HG03442 (cell line): Measurements from ENCODE around the gene BCDIN3D.

Source experiments
- ATAC-seq: cut with Tn5 transposase; IDR thresholded peaks from one replicate; pipeline ENCODE4 v1.9.1; 2021; ENCODE audit warnings: mild to moderate bottlenecking, moderate library complexity; ENCODE audit not compliant: unreplicated experiment

The BCDIN3D gene

DNA sequence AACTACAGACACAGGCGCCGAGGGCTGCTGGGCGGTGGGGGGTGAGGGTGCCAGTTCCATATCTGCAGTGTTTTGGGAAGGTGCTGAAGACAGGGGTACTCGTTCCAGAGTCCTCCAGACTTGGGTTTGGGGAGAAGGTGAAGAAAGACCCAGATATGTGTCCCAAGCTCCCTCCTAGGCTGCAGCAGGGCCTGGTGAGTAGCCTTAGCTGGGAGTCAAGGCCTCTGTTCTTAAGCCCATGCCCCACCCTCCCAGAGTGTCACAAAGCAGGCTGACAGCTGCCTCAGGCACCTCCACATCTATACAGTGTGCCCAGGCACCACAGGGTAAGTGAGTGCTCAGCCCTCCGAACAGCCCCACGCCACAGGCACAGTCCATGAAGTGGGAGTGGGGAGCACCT is 19.0 kb downstream of the BCDIN3D start:
- ATAC-seq: no peak

DNA sequence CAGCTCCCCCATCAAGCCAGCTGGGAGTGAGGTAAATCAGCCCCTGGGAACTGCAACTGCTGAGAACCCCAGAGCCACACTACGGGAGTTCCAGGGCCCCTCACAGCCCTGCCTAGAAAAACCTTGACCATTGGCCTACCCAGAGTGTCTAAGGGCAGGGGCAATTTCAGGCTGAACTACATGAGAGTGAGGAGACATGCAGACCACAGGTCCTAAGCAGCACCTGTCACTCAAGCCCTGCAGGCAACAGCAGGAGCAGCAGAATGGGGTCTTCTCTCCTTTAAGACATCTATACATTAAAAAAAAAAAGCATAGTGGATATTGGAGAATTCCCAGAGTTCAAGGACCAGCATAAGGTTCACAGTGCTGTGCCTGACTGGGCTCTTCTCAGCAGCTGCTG is 19.6 kb downstream of the BCDIN3D start:
- no peak for ATAC-seq

DNA sequence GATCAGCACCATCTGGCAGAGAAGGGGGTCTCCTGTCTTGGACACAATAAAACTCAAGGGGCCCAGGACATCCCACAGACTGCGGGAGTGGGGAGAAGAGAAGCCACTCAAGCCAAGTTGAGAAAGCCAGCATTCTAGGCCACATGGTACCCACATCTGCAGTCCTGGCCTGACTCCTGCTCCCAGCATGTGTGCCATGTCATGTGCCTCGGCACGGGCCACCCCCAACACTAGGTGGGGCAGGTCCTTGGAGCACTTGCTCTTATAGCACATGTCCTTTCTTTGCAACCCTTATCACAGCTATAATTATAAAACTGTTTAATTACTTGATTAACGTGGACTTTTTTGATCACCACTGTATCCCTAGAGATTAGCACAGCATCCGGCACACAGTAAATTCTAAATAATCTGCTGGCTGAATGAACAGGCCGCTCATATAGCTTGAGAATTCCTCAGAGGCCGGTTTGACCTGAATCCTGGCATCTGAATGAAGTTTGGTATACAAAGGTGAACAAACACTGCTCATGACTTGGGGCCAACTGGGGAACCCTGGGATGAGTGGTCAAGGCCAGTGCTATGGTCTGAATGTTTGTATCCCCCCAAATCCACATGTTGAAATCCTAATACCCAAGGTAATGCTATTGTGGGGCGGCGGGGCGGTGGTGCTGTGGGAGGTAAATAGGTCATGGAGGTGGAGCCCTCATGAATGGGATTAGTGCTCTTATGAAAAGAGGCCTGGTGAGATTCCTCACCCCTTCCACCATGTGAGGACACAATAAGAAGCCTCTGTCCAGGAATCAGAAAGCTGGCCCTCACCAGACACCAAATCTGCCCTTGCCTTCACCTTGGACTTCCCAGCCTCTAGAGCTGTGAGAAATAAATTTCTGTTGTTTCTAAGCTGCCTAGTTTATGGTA is 21.3 kb downstream of the BCDIN3D start:
- no peak for ATAC-seq

DNA sequence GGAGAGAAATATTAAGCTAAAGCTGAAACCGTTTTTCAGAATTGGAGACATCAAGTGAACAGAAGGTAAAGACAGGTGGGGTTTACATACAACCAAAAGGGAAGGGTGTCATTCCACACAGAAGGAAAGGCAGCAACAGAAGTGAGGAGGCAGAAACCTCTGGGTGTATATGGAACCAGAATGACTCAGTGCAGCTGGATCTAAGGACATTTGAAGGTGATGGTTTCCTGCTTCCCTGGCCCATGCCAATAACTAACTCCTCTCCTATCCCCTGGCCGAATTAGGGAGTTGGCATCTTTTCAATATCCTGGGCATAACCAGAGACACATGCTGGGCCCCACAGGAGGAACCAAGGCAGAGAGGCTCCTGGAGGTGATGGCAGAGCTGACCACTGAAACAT is 23.1 kb downstream of the BCDIN3D start:
- no peak for ATAC-seq

DNA sequence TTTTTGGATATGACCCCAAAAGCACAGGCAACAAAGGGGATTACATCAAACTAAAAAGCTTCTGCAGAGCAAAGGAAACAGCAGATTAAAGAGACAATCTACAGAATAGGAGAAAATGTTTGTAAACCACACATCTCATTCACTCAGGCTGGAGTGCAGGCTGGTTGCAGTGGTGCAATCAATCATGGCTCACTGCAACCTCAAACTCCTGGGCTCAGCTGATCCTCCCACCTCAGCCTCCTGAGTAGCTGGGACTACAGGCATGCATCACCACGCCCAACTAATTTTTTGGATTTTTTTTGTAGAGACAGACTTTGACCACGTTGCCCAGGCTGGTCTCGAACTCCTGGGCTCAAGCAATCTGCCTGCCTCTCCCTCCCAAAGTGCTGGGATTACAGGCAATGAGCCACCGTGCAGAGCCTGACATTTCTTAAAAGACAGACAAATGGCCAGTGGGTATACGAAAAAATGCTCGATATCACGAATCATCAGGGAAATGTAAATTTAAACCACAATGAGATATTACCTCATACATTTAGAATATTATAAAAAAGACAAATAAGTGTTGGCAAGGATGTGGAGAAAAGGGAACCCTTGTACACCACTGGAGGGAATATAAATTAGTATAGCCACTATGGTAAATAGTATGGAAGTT is 24.5 kb downstream of the BCDIN3D start:
- no peak for ATAC-seq

DNA sequence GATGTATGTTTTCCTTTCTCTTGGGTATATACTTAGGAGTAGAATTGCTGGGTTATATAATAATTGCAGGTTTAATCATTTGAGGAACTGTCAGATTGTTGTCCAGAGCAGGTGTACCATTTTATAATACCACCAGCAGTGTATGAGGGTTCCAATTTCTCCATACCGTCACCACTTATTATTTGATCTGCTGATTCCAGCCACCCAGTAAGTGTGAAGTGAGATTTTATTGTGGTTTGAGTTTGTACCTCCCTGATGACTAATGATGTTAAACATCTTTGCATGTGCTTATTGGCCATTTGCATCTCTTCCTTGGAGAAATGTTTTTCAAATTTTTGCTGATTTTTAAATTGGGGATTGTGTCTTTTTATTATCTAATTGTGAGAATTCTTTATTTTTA is 29.8 kb downstream of the BCDIN3D start:
- ATAC-seq: no peak

DNA sequence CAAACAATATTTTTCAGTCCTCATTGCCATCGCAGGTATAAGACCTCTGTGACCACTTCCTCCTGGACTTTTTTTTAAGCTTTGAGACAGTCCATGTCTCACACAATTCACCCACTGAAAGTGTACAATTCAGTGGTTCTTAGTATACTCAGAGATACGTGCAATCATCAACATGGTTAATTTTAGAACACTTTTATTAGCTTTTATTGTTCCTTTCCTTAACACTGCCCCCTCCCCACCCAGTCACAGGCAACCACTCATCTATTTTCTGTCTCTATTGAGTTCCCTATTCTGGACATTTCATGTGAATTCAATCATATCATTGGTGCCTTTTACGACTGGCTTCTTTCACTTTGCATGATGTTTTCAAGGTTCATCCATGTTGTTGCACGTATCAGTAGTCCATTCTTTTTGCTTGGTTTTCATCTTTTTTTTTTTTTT is 30.9 kb downstream of the BCDIN3D start:
- ATAC-seq: no peak

DNA sequence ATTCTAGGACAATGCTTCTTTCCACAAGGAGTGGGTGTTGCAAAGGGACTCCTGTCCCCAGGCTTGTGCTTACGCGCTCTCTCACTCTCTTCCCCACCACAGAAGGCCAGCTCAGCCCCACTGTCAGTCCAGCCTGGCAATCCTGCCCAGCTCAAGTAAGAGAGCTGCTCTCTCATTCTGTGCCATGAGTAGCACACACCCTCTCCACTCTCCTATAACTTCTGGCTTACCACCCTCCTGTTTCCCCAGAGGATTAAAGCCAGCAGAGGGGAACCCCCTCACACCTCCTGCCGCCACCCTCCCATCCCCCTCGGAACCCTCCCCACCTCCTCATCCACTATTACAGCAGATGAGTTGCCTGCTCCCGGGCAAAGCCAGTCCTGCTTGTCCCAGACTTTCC is 31.8 kb downstream of the BCDIN3D start:
- ATAC-seq: no peak

DNA sequence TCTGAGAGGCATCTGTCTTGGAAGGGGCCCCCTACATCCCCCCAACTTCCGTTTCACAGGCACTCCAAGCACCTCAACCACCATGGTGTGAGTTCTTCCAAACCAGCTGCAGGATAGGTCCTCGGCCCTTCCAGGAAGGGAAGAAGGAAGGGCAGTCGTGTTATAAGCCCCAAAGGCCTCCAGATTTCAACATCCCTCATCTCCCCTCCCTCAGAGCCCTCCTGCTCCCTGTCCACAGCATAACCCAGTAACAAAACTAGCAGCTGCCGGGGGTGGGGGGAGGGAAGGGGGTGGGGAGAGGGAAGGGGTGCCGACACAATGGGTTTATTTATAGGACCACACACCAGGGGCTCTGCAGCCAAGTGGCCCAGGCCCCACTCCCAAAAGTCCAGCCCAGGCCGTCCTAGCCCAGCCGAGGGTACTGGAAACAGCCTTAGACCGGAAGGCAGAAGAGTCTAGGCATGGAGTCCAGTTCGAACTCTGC is 33.0 kb downstream of the BCDIN3D start:
- no peak for ATAC-seq

DNA sequence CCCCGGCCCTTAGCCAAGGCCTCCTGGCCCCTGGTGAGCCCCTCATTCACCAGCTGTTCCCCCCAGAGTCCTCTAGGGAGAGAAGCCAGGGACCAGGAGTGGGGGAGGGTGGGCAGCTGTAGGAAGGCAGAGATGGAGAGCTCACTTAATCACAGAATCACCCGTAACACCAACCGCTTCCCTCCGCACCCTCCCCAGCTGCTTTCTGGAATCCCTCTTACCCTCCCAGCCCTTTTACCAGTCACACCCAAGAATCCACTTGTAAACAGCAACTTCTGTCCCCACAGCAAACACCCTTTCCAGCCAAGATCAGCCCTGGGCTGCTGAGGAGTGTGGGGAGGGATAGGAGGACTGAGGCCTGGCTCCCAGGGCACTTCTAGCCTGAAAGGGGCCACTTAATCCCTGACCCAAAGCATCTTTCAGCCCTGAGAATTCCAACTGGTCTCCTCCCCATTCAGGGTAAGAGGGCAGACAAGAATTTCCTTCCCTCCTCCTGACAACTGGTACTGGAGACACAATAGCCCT is 33.5 kb downstream of the BCDIN3D start:
- ATAC-seq: no peak

DNA sequence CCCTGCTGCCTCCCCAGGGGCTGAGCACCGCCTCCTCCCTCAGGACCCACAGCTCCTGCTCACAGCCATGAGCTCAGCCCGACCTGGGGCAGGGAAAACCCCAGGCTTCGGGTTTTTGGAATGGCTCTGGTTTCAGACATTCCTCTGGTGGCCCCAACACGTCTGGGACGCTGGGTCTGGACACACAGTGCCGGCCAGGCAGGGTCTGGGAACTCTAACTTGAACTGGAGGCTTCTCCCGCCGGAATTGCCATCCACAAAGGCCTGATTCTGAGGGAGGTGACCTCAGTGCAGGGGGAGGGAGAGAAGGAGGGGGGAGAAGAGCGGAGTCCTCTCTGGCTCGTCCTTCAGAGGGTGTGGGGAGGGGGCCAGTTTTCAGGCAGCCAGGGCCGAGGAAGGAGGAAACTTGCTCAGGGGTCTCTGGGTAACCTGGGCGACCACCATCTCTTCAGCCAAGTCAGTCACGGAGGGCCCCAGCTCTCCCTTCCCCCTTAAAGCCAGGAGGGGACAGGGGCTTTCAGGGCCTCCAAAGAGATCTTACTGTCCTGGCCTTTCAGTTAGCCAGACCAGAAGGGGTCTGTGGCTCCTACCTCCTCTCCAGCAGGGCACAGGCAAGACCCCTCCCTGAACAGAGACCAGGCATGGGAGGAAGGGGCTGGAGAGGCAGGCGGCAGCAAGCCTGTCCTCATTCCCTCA is 34.1 kb downstream of the BCDIN3D start:
- ATAC-seq: no peak

DNA sequence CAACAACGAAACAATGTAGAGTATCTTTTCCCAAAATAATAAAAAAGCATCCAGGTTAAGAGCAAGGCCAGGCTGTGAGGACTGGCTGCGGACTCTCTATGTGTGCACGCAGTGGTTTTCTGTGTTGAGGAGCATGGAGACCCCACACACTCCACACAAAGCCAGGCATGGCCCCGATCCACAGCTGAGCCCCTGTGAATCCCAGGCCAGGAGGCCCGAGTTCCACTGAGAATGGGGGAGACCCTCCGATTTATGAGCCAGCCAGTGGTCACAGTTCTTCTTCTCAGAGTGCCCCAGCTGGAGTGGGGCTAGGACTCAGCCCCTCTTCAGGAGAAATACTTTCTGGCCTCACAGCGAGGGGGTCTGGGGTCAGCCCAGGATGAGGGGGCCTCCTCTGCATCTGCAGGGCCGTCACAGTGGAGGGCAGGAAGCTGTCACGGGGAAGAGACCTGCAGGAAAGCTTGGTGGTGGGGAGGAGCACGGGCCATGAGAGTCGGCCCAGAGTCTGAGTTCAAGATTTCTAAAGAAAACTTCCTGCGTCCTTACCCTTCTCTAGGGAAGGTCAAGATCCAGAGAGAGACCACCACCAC is 34.8 kb downstream of the BCDIN3D start:
- ATAC-seq: no peak

DNA sequence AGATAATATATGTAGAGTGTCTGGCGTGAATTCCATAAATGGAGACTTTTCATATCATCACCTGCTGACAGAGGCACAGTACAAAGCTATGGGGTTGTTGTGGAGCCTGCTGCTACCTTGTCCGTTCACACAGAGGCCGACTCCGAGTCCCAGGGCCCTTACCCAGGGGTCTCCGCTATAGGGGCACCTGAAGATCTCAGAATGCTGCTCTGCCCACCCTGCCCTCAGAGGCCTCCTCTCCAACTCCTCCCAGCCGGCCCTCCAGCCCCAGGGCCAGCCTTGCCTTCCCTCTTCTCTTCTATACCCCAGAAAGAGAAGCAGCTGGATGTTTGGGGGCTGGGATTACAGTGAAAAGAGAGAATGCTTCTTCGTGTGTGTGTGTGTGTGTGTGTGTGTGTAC is 36.0 kb downstream of the BCDIN3D start:
- ATAC-seq: no peak

DNA sequence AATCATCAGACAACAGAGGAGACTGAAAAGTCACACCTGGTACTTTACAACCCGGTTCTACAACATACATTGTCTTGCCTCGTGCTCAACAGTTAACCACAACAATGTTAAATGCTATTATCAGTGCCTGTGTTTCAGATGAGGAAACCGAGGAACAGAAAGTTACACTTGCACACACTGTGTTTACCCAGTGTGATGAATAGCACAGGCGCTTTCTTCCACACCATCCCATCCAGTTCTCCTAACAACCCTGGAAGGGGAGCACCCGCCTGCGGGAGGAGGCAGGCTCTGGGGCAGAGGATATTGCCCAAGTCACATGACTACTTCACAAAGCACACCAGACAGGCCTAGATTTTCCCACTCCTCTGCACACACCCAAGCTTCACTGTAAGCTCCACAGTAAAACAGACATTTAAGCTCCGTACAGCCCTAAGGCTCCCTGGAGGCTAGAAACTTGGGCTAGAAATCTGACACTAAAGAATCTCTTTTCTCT is 36.5 kb downstream of the BCDIN3D start:
- no peak for ATAC-seq

DNA sequence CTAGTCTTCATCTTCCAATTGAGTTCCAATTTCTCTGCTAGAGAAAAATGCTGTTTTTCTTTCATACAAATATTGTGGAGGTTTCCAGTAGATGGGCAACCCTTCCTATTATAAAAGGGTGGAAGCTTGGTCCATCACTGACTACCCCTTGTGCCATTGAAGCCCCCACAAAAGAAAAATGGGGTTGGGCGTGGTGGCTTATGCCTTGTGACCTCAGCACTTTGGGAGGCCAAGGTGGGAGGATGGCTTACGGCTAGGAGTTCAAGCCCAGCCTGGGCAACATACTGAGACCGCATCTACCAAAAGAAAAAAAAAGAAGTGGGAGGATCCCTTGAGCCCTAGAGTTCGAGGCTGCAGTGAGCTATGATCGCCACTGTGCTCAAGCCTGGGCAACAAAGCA is 37.5 kb downstream of the BCDIN3D start:
- no peak for ATAC-seq

DNA sequence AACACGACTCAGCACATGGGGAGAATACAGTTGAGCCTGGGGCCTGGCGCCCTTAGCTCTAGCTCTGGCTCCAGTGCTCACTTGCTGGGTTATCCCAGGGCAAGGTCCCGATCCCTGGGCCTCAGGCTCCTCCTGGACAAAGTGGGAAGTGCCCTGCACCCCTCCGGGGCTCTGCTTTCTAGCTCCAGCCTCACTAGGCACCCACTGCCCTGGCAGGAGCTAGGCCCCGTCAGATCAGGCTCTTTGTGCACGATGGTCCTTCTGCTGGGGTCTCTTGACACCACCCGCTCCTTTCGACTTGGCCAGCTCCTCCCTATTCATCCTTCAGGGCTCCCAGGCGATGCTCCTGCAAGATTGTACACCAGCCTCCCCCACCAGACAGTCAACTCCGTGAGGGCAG is 38.1 kb downstream of the BCDIN3D start:
- ATAC-seq: no peak

DNA sequence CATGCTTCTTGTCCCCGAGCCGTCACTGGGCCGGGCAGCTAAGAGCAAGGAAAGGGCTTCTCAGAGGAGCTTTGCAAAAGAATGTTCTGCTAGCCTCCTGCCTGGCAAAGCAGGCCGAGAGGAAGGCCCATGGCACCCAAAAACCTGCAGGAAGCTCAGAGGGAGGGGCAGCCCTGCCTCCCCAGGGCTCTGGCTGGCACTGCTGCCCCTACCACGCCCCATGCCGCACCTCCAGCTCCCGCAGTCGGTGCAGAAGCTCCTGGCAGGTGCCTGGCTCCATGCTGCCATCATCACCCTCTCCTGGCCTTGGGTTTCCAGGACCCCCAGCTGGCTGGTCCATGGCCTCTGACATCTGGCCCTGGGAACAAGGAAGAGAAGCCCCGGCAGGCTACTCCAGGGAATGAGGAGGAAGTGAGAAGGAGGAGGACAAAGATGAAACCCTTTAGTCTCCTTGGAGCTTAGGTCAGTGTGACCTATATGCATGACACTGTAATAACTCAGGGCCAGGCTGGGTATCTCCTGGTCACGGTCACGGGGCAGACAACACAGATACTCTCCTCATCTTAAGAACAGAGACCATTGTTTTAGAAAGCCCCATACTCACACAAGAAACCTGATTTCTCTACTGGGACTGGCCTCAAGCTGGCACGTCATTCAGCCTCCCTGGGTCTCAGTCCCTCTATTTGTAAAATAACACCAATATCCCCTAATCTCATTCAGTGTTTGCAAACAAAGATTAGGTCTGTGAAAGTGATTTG is 39.0 kb downstream of the BCDIN3D start:
- ATAC-seq: no peak

DNA sequence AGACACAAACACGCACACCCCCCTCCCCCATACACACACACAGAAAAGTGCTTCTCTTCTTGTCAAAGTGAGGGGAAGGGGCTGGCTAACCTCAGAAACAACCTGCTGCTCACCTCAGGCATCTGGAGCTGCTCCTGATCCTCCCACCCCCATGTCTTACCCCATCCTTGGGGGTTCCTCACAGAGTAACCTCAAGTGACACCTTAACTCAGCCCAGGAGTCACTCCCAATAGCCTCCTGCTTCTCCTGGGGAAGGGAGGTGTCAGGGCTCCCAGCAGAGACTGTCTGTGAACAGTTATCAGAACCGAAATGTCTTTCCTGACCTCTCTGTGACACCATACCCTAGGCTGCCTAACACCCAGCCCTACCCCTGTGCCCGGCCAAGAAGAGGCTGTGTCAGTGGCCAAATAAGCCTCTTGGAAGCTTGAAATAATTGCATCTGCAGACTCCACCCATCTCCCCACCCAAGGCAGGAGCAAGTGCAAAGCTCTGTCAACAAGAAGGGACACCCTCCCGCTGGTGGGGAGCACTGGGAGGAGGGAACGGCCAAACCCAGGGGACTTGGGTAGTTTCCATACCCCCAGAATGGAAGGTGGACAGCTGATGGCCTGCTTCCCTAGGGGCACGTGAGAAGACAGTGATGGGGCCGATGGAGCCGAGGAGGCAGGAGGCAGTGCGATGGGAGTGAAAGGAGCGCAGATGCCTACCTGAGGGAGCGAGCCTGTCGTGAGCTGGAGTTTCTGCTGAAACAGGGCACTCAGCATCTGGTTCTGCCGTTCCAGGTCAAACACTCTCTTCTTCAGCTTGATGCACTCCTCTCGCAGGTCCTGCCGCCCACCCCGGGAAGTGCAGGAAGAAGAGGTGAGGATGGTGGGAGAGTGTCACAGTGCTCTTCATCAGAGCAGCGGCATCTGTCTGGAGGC is 41.5 kb downstream of the BCDIN3D start:
- no peak for ATAC-seq
